Measurements from ENCODE around the gene KLF5.

DNA sequence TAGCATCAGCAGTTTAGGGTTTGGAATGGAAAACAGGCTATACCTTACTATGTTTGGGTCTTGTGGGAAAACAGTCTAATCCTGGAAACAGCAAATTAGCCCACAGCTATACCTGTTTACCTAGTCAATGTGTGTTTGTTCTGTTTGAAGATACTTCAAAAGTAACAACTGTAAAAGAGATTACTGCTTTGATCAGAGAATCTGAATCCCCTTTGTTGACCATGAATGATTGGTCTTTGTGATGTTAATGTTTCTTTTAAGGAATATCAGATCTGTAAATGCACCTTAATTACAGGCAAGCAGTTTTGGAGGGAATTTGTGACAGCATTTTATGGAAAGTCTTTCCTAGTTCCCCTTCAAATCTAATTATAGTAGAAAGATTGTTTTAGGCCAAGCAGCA is 20.7 kb upstream of the KLF5 start:
- TF ChIP-seq, protein P1, sequence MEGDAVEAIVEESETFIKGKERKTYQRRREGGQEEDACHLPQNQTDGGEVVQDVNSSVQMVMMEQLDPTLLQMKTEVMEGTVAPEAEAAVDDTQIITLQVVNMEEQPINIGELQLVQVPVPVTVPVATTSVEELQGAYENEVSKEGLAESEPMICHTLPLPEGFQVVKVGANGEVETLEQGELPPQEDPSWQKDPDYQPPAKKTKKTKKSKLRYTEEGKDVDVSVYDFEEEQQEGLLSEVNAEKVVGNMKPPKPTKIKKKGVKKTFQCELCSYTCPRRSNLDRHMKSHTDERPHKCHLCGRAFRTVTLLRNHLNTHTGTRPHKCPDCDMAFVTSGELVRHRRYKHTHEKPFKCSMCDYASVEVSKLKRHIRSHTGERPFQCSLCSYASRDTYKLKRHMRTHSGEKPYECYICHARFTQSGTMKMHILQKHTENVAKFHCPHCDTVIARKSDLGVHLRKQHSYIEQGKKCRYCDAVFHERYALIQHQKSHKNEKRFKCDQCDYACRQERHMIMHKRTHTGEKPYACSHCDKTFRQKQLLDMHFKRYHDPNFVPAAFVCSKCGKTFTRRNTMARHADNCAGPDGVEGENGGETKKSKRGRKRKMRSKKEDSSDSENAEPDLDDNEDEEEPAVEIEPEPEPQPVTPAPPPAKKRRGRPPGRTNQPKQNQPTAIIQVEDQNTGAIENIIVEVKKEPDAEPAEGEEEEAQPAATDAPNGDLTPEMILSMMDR (IDR thresholded peaks at IDR 0.05): no peak
- TF ChIP-seq EZH2phosphoT487 (IDR thresholded peaks at IDR 0.05) (no peak), EZH2 (IDR thresholded peaks at IDR 0.05) (no peak)
